Left ventricle myocardium inferior (tissue), 1 donor: ENCODE measurements around the gene BBS7. TPM values are rescaled to one million over a fixed set of nuclear protein-coding genes. Genes with fewer than 3 reads are reported as not detected.

ENCODE experiments used
- DNase-seq: peaks from one replicate; pipeline ENCODE4 v3.0.0-alpha.2; 2020
- H3K27ac ChIP-seq: fragments of 200-600 bp; replicated peaks from 2 replicates; pipeline ENCODE4 v1.8.0; 2021
- H3K27me3 ChIP-seq: fragments of 200-600 bp; 2 replicates; pipeline ENCODE4 v1.8.0; 2021; ENCODE audit warnings: low read depth
- H3K36me3 ChIP-seq: fragments of 200-600 bp; 2 replicates; pipeline ENCODE4 v1.8.0; 2021
- H3K4me1 ChIP-seq: fragments of 200-600 bp; 2 replicates; pipeline ENCODE4 v1.8.0; 2021
- H3K4me3 ChIP-seq: fragments of 200-600 bp; 2 replicates; pipeline ENCODE4 v1.8.0; 2021; ENCODE audit warnings: mild to moderate bottlenecking, moderate library complexity
- H3K9me3 ChIP-seq: fragments of 200-600 bp; replicated peaks from 2 replicates; pipeline ENCODE4 v1.8.0; 2021
- intact Hi-C: fragments of 100-400 bp; cut with micrococcal nuclease; formaldehyde crosslinking; loops from one replicate; pipeline ENCODE4 v1.11.0; 2022
- total RNA-seq: library from RNA; stranded (reverse); fragmentation: NEBNext Ultra II Directional; extraction: Animal tissue kit (Norgen Biotek cat#: 25700); gene quantifications from one replicate; pipeline ENCODE4 v1.2.1, GENCODE V29; 2021
- TF ChIP-seq, protein P1 (sequence below): fragments of 200-600 bp; IDR thresholded peaks from 2 replicates; pipeline ENCODE4 v1.8.0; 2021; ENCODE audit warnings: antibody characterized with exemption, mild to moderate bottlenecking, borderline replicate concordance
- donor health status: DM: no; HTN: yes; CAD: no; lungs with severe emphysema.

Gene BBS7
- total RNA-seq, 1 donor from 2014 or later: 6.0 TPM

- DNase-seq: no peak
- intact Hi-C loops: no loop called here
- Histone ChIP-seq H3K4me3 (no peak overlapping the region), H3K27me3 (no peaks in the 10 kb centered on the region), H3K4me1 (no peaks in the 10 kb centered on the region), H3K36me3 (peaks cover 32% of the 10 kb centered on the region), H3K9me3 (no peaks in the 10 kb centered on the region), H3K27ac (no peak overlapping the region)
- TF ChIP-seq, protein P1, sequence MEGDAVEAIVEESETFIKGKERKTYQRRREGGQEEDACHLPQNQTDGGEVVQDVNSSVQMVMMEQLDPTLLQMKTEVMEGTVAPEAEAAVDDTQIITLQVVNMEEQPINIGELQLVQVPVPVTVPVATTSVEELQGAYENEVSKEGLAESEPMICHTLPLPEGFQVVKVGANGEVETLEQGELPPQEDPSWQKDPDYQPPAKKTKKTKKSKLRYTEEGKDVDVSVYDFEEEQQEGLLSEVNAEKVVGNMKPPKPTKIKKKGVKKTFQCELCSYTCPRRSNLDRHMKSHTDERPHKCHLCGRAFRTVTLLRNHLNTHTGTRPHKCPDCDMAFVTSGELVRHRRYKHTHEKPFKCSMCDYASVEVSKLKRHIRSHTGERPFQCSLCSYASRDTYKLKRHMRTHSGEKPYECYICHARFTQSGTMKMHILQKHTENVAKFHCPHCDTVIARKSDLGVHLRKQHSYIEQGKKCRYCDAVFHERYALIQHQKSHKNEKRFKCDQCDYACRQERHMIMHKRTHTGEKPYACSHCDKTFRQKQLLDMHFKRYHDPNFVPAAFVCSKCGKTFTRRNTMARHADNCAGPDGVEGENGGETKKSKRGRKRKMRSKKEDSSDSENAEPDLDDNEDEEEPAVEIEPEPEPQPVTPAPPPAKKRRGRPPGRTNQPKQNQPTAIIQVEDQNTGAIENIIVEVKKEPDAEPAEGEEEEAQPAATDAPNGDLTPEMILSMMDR: no peak
Measured at GRCh38 chr4:121861426-121861825, 8.8 kb downstream of the BBS7 start.

DNA sequence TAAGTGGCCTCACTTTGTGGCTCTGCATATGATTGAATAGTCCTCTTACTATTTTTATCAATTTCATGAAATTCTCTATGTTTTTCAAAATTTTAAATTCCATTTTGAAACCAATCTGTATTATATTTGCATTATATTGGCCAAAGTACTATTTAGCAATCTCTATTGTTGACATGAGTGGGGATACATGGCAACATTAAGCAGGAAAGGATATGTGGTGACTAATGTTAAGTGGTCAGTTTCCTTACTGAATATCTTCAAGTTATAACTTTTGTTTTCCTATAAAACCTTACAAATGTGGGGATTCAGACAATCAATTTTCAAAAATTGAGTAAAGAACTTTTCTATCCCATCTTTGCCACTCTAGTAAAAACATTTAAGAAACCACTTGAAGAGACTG, 10.2 kb downstream of the BBS7 start:
- Histone ChIP-seq H3K4me1 (no peaks in the 10 kb centered on the region), H3K36me3 (peaks cover 33% of the 10 kb centered on the region), H3K27me3 (no peaks in the 10 kb centered on the region), H3K4me3 (no peak overlapping the region), H3K9me3 (no peaks in the 10 kb centered on the region), H3K27ac (no peak overlapping the region)
- no peak for DNase-seq
- TF ChIP-seq, protein P1: no peak
- intact Hi-C loops: no loop called here

DNA sequence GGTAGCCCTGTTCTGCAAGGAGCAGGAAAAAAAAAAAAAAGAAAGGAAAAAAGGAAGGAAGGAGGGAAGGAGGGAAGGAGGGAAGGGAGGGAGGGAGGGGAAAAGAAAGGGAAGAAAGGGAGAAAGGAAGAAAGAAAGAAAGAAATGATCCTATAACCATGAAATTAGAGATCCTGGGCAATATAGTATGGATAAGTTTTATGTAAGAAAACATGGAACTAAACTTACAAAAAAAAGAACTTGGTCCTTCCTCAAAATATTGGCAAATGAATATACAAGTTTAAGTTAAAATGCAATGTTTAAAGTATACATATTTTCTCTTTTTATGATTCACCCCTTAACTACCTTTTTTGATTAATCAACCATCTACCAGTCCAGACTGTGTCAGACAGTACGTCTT, 18.9 kb downstream of the BBS7 start:
- no peaks in the 10 kb centered on the region for H3K27me3 ChIP-seq
- H3K4me1 ChIP-seq: no peaks in the 10 kb centered on the region
- no peak for DNase-seq
- no peak overlapping the region for H3K27ac ChIP-seq
- H3K36me3 ChIP-seq: peaks cover 44% of the 10 kb centered on the region
- no peak overlapping the region for H3K4me3 ChIP-seq
- no peaks in the 10 kb centered on the region for H3K9me3 ChIP-seq
- intact Hi-C loops: no loop called here
- TF ChIP-seq, protein P1: no peak

DNA sequence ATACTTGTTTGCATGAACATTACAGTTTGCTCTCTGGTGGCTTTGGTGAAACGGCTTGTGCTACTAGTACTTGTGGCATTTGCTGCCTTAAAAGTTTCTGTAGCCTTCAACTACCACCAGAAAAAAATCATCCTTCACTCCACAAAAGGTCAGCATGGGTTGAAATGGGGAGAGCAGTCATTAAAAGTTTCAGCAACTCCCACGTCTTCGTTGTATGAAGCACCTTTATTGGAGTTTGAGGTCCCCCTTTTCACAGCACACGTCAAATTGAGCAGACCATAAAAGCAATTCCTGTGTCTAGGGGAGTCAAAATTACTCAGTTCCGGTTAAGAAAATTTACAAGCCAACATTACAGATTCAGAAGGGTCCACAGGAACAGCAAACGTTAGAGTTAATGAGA, 23.6 kb downstream of the BBS7 start:
- TF ChIP-seq, protein P1: no peak
- no peak for DNase-seq
- Histone ChIP-seq H3K4me3 (no peak overlapping the region), H3K27ac (no peak overlapping the region), H3K36me3 (peaks cover 57% of the 10 kb centered on the region), H3K27me3 (no peaks in the 10 kb centered on the region), H3K9me3 (no peaks in the 10 kb centered on the region), H3K4me1 (no peaks in the 10 kb centered on the region)
- intact Hi-C loops: no loop called here

- H3K9me3 ChIP-seq: no peaks in the 10 kb centered on the region
- H3K4me3 ChIP-seq: no peak overlapping the region
- no peaks in the 10 kb centered on the region for H3K27me3 ChIP-seq
- DNase-seq: no peak
- no peaks in the 10 kb centered on the region for H3K4me1 ChIP-seq
- TF ChIP-seq, protein P1: no peak
- no peak overlapping the region for H3K27ac ChIP-seq
- H3K36me3 ChIP-seq: peaks cover 77% of the 10 kb centered on the region
- intact Hi-C loops: no loop called here
Measured at GRCh38 chr4:121842862-121843261, 27.4 kb downstream of the BBS7 start.

- Histone ChIP-seq H3K4me1 (no peaks in the 10 kb centered on the region), H3K27ac (no peak overlapping the region), H3K27me3 (no peaks in the 10 kb centered on the region), H3K4me3 (no peak overlapping the region), H3K9me3 (no peaks in the 10 kb centered on the region), H3K36me3 (peaks cover 68% of the 10 kb centered on the region)
- no peak for DNase-seq
- TF ChIP-seq, protein P1: no peak
- intact Hi-C loops: no loop called here
Measured at GRCh38 chr4:121838136-121838535, 32.1 kb downstream of the BBS7 start.
